Measurements from ENCODE around the gene CIAO2B. TPM values are rescaled to one million over a fixed set of nuclear protein-coding genes. Genes with fewer than 3 reads are reported as not detected.

Gene CIAO2B
- total and polyA plus RNA-seq, 2 experiments from 2014 or later: 92.4 to 181 TPM

DNA sequence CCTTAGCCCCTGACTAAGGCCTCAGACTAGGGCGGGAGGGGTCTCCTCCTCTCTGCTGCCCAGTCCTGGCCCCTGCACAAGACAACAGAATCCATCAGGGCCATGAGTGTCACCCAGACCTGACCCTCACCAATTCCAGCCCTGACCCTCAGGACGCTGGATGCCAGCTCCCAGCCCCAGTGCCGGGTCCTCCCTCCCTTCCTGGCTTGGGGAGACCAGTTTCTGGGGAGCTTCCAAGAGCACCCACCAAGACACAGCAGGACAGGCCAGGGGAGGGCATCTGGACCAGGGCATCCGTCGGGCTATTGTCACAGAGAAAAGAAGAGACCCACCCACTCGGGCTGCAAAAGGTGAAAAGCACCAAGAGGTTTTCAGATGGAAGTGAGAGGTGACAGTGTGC lies 39.5 kb upstream of the CIAO2B start (continued):
- TF ChIP-seq ZNF114 (CRISPR knock-in tag; IDR thresholded peaks at IDR 0.05): no peak
- TF ChIP-seq CREB1 (CRISPR knock-in tag; IDR thresholded peaks at IDR 0.05; ENCODE audit: low read depth): no peak
- no peak for TF ChIP-seq POLR2AphosphoS5 (IDR thresholded peaks at IDR 0.05; ENCODE audit: low read depth)
- no peak for TF ChIP-seq ETS1 (IDR thresholded peaks at IDR 0.05)
- no peak for TF ChIP-seq JUNB (IDR thresholded peaks at IDR 0.05; ENCODE audit: unreplicated experiment)
- TF ChIP-seq CTCF (conservative IDR thresholded peaks at IDR 0.05; ENCODE audit: low read depth in 2 of 2): no peak

- no peak overlapping the region for H3K27ac Mint-ChIP-seq
- ATAC-seq: no peak
These were observed 38.8 kb upstream of the CIAO2B start for GRCh38 chr16:66972983-66973382.

DNA sequence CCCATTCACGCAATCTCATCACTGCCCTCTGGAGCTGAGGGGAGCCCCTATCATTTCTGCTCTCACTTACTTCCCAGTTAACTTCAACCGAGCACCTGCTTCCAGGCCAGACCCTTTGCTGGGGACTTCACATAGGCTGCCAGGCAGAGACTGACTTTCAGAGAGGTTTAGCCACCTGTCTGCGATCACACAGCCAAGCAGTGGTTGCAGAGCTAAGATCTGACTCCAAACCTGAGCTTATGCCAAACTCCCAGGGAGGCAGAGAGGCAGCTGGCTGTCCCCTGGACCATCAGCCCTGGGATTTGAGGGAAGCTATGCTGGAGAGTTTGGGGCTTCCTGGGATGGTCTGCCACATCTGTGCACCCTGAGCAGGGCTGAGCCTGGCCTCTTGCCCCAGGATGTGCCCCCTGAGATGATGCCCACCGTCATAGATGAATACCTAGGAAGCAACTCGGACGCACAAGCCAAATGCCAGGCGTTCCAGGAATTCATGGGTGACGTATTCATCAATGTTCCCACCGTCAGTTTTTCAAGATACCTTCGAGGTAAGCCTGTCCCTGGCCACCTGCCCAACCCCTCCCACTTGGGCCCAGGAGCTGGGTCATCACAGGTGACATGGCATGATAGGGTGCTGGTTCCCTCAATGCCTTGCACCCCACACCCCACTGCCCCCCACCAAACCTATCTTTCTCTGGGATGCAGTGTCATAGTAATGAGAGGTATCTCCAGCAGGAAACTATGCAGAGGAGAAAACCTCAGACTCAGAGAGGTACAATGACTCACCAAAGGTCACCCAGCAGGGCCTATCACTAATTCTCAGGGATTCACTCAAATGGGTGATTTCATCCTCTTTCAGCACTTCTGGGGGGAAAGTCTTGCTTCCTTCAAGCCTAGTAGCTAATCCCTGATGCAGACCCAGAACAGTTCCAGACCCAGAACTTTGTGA lies 36.8 kb upstream of the CIAO2B start:
- Histone ChIP-seq H3K27ac (ENCODE audit: low read depth) (no peak overlapping the region), H3K36me3 (ENCODE audit: insufficient read depth) (no peaks in the 10 kb centered on the region), H3K27me3 (ENCODE audit: insufficient read depth) (no peaks in the 10 kb centered on the region), H2AFZ (no peak overlapping the region), H3K79me2 (replicated peaks; ENCODE audit: insufficient read depth) (no peaks in the 10 kb centered on the region), H4K20me1 (replicated peaks; ENCODE audit: insufficient read depth) (no peaks in the 10 kb centered on the region), H3F3A (replicated peaks; ENCODE audit: low read depth) (no peaks in the 10 kb centered on the region), H3K9me2 (ENCODE audit: insufficient read depth) (no peaks in the 10 kb centered on the region), H3K4me3 (no peak overlapping the region), H3K4me1 (ENCODE audit: insufficient read depth) (no peaks in the 10 kb centered on the region), H3K4me2 (no peak overlapping the region)
- H3K27ac Mint-ChIP-seq: no peak overlapping the region
- no peak for DNase-seq (ENCODE audit: low spot score)
- H3K36me3 Mint-ChIP-seq (ENCODE audit: low read depth): no peaks in the 10 kb centered on the region
- H3K9me3 Mint-ChIP-seq: no peaks in the 10 kb centered on the region; the same call in 2 of the 3 replicates
- no peak overlapping the region for H3K4me3 Mint-ChIP-seq
- peaks cover 3% of the 10 kb centered on the region; the same call in 1 of the 3 replicates for H3K4me1 Mint-ChIP-seq
- ATAC-seq: no peak
- H3K27me3 Mint-ChIP-seq (ENCODE audit: insufficient read depth, low read depth, poor library complexity): peaks cover 5% of the 10 kb centered on the region
- TF ChIP-seq EZH2 (IDR thresholded peaks at IDR 0.05; ENCODE audit: low read depth, unreplicated experiment) (no peak), CREB1 (CRISPR knock-in tag; IDR thresholded peaks at IDR 0.05; ENCODE audit: low read depth) (no peak), EZH2phosphoT487 (IDR thresholded peaks at IDR 0.05; ENCODE audit: unreplicated experiment) (no peak), ZNF462 (CRISPR knock-in tag; IDR thresholded peaks at IDR 0.05) (no peak), JUNB (IDR thresholded peaks at IDR 0.05; ENCODE audit: unreplicated experiment) (no peak)

More at GRCh38 chr16:66972983-66973382, 38.8 kb upstream of the CIAO2B start:
- Histone ChIP-seq H3K27me3 (ENCODE audit: insufficient read depth) (no peaks in the 10 kb centered on the region), H3K79me2 (replicated peaks; ENCODE audit: insufficient read depth) (no peaks in the 10 kb centered on the region), H3K4me1 (ENCODE audit: insufficient read depth) (no peaks in the 10 kb centered on the region), H3K27ac (ENCODE audit: low read depth) (no peak overlapping the region), H2AFZ (no peak overlapping the region), H3K9me2 (ENCODE audit: insufficient read depth) (no peaks in the 10 kb centered on the region), H3K4me3 (no peak overlapping the region), H3K36me3 (ENCODE audit: insufficient read depth) (no peaks in the 10 kb centered on the region), H4K20me1 (replicated peaks; ENCODE audit: insufficient read depth) (no peaks in the 10 kb centered on the region), H3K4me2 (no peak overlapping the region), H3F3A (replicated peaks; ENCODE audit: low read depth) (no peaks in the 10 kb centered on the region)
- Mint-ChIP-seq H3K36me3 (ENCODE audit: low read depth) (no peaks in the 10 kb centered on the region), H3K27me3 (ENCODE audit: insufficient read depth, low read depth, poor library complexity) (peaks cover 8% of the 10 kb centered on the region), H3K9me3 (no peaks in the 10 kb centered on the region; the same call in 2 of the 3 replicates), H3K4me3 (no peak overlapping the region), H3K4me1 (peaks cover 3% of the 10 kb centered on the region; the same call in 1 of the 3 replicates)
- DNase-seq (ENCODE audit: low spot score): no peak
- TF ChIP-seq ZNF331 (CRISPR knock-in tag; IDR thresholded peaks at IDR 0.05; ENCODE audit: low read depth): no peak
- no peak for TF ChIP-seq JUNB (IDR thresholded peaks at IDR 0.05; ENCODE audit: unreplicated experiment)

Measured in GM23338 (cell line).